Measurements from ENCODE around the gene NSUN7. TPM values are rescaled to one million over a fixed set of nuclear protein-coding genes. Genes with fewer than 3 reads are reported as not detected.

Gene NSUN7
- total RNA-seq, 1 experiment from 2014 or later = 1.1 TPM

GRCh38 chr4:40827758-40828157 is 78.0 kb downstream of the NSUN7 start:
- Histone ChIP-seq H3K4me1 (ENCODE audit: control insufficient read depth, insufficient read depth, low read length) (no peaks in the 10 kb centered on the region), H3K9me3 (ENCODE audit: control insufficient read depth, insufficient read depth, low read depth, low read length) (no peaks in the 10 kb centered on the region), H3K27ac (ENCODE audit: low read length) (no peak overlapping the region), H3K27me3 (ENCODE audit: control insufficient read depth, insufficient read depth, low read length) (no peaks in the 10 kb centered on the region), H3K4me3 (ENCODE audit: low read depth in 2 of 2, low read length in 2 of 2) (no peak overlapping the region), H3K36me3 (ENCODE audit: control insufficient read depth, insufficient read depth, low read length) (no peaks in the 10 kb centered on the region)
- in situ Hi-C loops (cut with HindIII; ENCODE audit: low pct_unique_long_range_greater_than_20kb, low sequenced_read_pairs) = no loop called here
- CTCF ChIA-PET = no interaction called here
- intact Hi-C loops (cut with micrococcal nuclease; ENCODE audit: unreplicated experiment) = no loop called here
- POLR2A ChIA-PET = no interaction called here
- DNase-seq (ENCODE audit: low read depth, low spot score) (no peak), ATAC-seq (no peak)
- BruUV-seq (replicated peaks) = no TSS peak
- TF ChIP-seq CTCF (IDR thresholded peaks at IDR 0.05) = no peak
- no peak for TF ChIP-seq POLR2AphosphoS5 (IDR thresholded peaks at IDR 0.05; ENCODE audit: low read depth, low read length)
- no peak for TF ChIP-seq REST (IDR thresholded peaks at IDR 0.05; ENCODE audit: insufficient read depth in 1 of 2, low read depth in 2 of 2, low read length in 1 of 2)
- TF ChIP-seq TCF7L2 (IDR thresholded peaks at IDR 0.05; ENCODE audit: low read depth, low read length) = no peak
- TF ChIP-seq SIN3A (IDR thresholded peaks at IDR 0.05; ENCODE audit: borderline replicate concordance, insufficient read depth, low read depth, low read length) = no peak

- POLR2A ChIA-PET = no interaction called here
- no peaks in the 10 kb centered on the region for H3K36me3 ChIP-seq (ENCODE audit: control insufficient read depth, insufficient read depth, low read length)
Measured at GRCh38 chr4:40828661-40829060, 78.9 kb downstream of the NSUN7 start.

More at GRCh38 chr4:40828661-40829060, 78.9 kb downstream of the NSUN7 start:
- ATAC-seq (no peak), DNase-seq (ENCODE audit: low read depth, low spot score) (no peak)
- BruUV-seq (replicated peaks) = no TSS peak
- Histone ChIP-seq H3K4me1 (ENCODE audit: control insufficient read depth, insufficient read depth, low read length) (no peaks in the 10 kb centered on the region), H3K4me3 (ENCODE audit: low read depth in 2 of 2, low read length in 2 of 2) (no peak overlapping the region), H3K27me3 (ENCODE audit: control insufficient read depth, insufficient read depth, low read length) (no peaks in the 10 kb centered on the region), H3K27ac (ENCODE audit: low read length) (no peak overlapping the region), H3K9me3 (ENCODE audit: control insufficient read depth, insufficient read depth, low read depth, low read length) (no peaks in the 10 kb centered on the region)
- intact Hi-C loops (cut with micrococcal nuclease; ENCODE audit: unreplicated experiment) (no loop called here), in situ Hi-C loops (cut with HindIII; ENCODE audit: low pct_unique_long_range_greater_than_20kb, low sequenced_read_pairs) (no loop called here)
- no peak for TF ChIP-seq SIN3A (IDR thresholded peaks at IDR 0.05; ENCODE audit: borderline replicate concordance, insufficient read depth, low read depth, low read length)
- TF ChIP-seq POLR2AphosphoS5 (IDR thresholded peaks at IDR 0.05; ENCODE audit: low read depth, low read length) = no peak
- no peak for TF ChIP-seq REST (IDR thresholded peaks at IDR 0.05; ENCODE audit: insufficient read depth in 1 of 2, low read depth in 2 of 2, low read length in 1 of 2)
- no peak for TF ChIP-seq TCF7L2 (IDR thresholded peaks at IDR 0.05; ENCODE audit: low read depth, low read length)
- TF ChIP-seq CTCF (IDR thresholded peaks at IDR 0.05) = no peak
- CTCF ChIA-PET = no interaction called here

Data from Panc1 (cell line).